Adrenal gland (tissue), 12 donors: ENCODE measurements around the gene SCOC. TPM values are rescaled to one million over a fixed set of nuclear protein-coding genes. Genes with fewer than 3 reads are reported as not detected.

Source experiments
- DNase-seq, 7 donors: peaks; one replicate each; pipeline ENCODE4 v3.0.0-alpha.2; 2019 to 2020
- H3K27ac ChIP-seq, 5 donors: fragments of 200-600 bp; sonication (generic) in 4 of 5; 1 replicate in 3 of 5; 2 replicates in 2 of 5; pipeline versions ENCODE4 v1.5.1 to v1.8.0; 2016 to 2020; ENCODE audit warnings: mild to moderate bottlenecking in 1 of 5
- H3K27me3 ChIP-seq: fragments of 200-600 bp; 2 replicates; pipeline ENCODE4 v1.8.0; 2021
- H3K36me3 ChIP-seq, 2 donors: fragments of 200-600 bp; replicated peaks in 1 of 2; 1 replicate in 1 of 2; 2 replicates in 1 of 2; pipeline versions ENCODE4 v1.5.1 to v1.8.0; 2018 to 2022
- H3K4me1 ChIP-seq, 2 donors: fragments of 200-600 bp; replicated peaks in 1 of 2; 1 replicate in 1 of 2; 2 replicates in 1 of 2; pipeline versions ENCODE4 v1.5.1 to v1.8.0; 2018 to 2021
- H3K4me3 ChIP-seq, 4 donors: fragments of 200-600 bp; sonication (generic) in 3 of 4; one replicate each; pipeline ENCODE4 v1.5.1; 2016 to 2018
- H3K9me3 ChIP-seq, 3 donors: fragments of 200-600 bp; sonication (generic) in 1 of 3; replicated peaks in 1 of 3; 1 replicate in 2 of 3; 2 replicates in 1 of 3; pipeline versions ENCODE4 v1.5.1 to v1.8.0; 2016 to 2021
- POLR2A ChIP-seq, 2 donors: fragments of 450-650 bp; IDR thresholded peaks; one replicate each; pipeline ENCODE4 v1.6.1; 2017; ENCODE audit warnings: antibody characterized with exemption in 2 of 2, mild to moderate bottlenecking in 2 of 2, moderate library complexity in 1 of 2
- WGBS, 4 donors: extraction: QIAGEN DNeasy Blood & Tissue Kit in 2 of 4; methylation state at CpG; one replicate each; pipeline versions ENCODE4 v1.1.5 to v1.1.7; 2013 to 2017; 5-methylcytosine and 5-hydroxymethylcytosine counted together
- intact Hi-C, 2 donors: fragments of 100-400 bp; cut with DNase I; formaldehyde crosslinking; loops; one replicate each; pipeline versions ENCODE4 v1.14.1 to v1.15.0; 2022 to 2023
- polyA plus RNA-seq, 3 donors: library from polyadenylated mRNA; stranded (reverse); fragments of 200-250 nt in 2 of 3; fragments of 350-450 nt in 1 of 3; fragmentation: Illumina TruSeq in 1 of 3; extraction: RNeasy Lipid Tissue Mini Kit (QIAGEN cat#74804) in 1 of 3; gene quantifications; one replicate each; pipeline ENCODE4 v1.2.3, GENCODE V29; 2013 to 2014
- total RNA-seq, 9 donors: library from RNA; depleted of rRNA in 4 of 9; stranded (reverse); fragments of >200 nt in 4 of 9; fragments of 120-200 nt in 1 of 9; fragmentation: NEBNext Ultra II Directional in 1 of 9; extraction: Animal tissue kit (Norgen Biotek cat#: 25700) in 1 of 9; gene quantifications; one replicate each; pipeline versions ENCODE4 v1.1.0 to v1.2.4, GENCODE V29; 2013 to 2023
- TF ChIP-seq, protein P1 (sequence below), 6 experiments: fragments of 450-650 bp in 4 of 6; fragments of 200-600 bp in 2 of 6; sonication (generic) in 1 of 6; IDR thresholded peaks; 1 replicate in 5 of 6; 2 replicates in 1 of 6; pipeline versions ENCODE4 v1.5.1 to v1.8.0; 2016 to 2021; ENCODE audit warnings: antibody characterized with exemption in 6 of 6, mild to moderate bottlenecking in 2 of 6, moderate library complexity in 1 of 6
- donor health status: healthy with polysubstance abuse.
- donor health status: Bipolar disorder and iron deficiency.
- donor health status: DM: yes; HTN: yes; CAD: no.
- donor health status: DM: no; HTN: no; CAD: no.
- donor health status: DM: no; HTN: no; CAD: no.
- donor health status: DM: yes; HTN: yes; CAD: no.

The SCOC gene
- total and polyA plus RNA-seq, 12 donors = 28.5 to 101 (median 46.1) TPM

DNA sequence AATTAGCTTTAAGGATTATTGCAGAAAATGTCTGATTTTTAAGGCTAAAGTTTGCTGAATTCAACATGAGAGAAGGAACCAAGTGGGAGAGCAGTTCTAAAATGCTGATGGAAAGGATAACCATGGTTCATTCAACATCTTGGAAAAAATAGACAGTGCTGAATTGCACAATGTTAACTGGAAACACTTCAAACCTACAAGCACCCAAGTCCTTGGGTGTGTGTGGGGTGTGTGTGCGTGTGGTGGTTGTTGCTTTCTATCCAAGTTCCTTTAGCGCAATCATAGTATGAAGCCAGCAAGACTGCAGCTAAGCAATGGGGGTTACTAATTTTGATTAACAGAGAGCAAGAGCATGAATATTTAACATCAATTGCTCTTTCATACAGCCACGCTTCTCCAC lies 29.3 kb upstream of the SCOC start:
- DNase-seq = no peak
- Histone ChIP-seq H3K27ac (no peak overlapping the region), H3K4me1 (no peaks in the 10 kb centered on the region), H3K27me3 (no peaks in the 10 kb centered on the region), H3K36me3 (no peaks in the 10 kb centered on the region), H3K9me3 (no peaks in the 10 kb centered on the region), H3K4me3 (no peak overlapping the region)
- TF ChIP-seq, protein P1, sequence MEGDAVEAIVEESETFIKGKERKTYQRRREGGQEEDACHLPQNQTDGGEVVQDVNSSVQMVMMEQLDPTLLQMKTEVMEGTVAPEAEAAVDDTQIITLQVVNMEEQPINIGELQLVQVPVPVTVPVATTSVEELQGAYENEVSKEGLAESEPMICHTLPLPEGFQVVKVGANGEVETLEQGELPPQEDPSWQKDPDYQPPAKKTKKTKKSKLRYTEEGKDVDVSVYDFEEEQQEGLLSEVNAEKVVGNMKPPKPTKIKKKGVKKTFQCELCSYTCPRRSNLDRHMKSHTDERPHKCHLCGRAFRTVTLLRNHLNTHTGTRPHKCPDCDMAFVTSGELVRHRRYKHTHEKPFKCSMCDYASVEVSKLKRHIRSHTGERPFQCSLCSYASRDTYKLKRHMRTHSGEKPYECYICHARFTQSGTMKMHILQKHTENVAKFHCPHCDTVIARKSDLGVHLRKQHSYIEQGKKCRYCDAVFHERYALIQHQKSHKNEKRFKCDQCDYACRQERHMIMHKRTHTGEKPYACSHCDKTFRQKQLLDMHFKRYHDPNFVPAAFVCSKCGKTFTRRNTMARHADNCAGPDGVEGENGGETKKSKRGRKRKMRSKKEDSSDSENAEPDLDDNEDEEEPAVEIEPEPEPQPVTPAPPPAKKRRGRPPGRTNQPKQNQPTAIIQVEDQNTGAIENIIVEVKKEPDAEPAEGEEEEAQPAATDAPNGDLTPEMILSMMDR (IDR thresholded peaks at IDR 0.05) = no peak
- no peak for TF ChIP-seq POLR2A (IDR thresholded peaks at IDR 0.05)
- intact Hi-C loops = no loop called here
- 75 to 83% (median 78%) methylated on average over 3 of the region's 3 CpGs for WGBS, 4 donors

DNA sequence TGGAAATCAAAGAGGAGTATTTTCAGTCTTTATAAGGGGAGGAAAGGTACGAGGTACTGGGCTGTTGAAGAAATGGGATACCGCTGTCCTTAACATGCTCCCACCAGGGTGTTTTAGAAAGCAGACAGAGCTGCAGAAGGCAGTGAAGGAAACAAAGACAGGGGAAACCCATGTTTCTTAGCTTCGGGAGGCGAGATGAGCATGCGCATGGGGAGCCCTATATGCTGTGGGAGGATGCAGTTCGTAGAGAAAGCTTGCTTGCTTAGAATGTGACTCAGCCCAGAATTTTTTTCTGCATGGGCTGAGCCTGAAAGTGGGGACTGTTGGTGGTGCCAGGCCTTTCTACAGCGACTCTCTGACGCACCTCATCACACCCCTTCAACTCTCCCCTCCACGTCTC lies 28.8 kb upstream of the SCOC start:
- H3K36me3 ChIP-seq = no peaks in the 10 kb centered on the region
- no peak for DNase-seq
- no peaks in the 10 kb centered on the region for H3K4me1 ChIP-seq
- H3K27ac ChIP-seq = no peak overlapping the region
- no peaks in the 10 kb centered on the region for H3K27me3 ChIP-seq
- no peaks in the 10 kb centered on the region for H3K9me3 ChIP-seq
- H3K4me3 ChIP-seq = no peak overlapping the region
- WGBS, 4 donors = 85 to 93% (median 87%) methylated on average over 9 of the region's 9 CpGs
- TF ChIP-seq, protein P1 (IDR thresholded peaks at IDR 0.05) = no peak
- no peak for TF ChIP-seq POLR2A (IDR thresholded peaks at IDR 0.05)
- intact Hi-C loops = no loop called here

DNA sequence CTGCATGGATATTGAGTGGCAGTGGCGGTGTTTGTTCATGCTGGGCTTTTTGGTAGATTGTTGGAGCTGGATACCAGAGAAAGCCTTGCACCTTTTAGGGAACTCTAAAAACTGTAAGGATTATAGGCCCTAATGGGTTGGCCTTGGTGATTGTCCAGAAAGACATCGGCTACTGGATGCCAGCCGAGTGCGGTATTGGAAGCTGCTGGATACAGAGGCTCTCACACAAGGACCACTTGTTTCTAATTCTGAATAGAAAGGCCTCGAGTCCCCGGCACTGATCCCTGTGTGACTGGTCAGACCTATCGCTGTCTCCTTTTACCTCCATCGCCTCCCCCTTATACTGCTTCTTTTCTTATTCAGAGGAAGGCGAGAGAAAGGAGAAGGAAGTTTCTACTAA lies 27.3 kb upstream of the SCOC start:
- Histone ChIP-seq H3K9me3 (no peaks in the 10 kb centered on the region), H3K4me1 (no peaks in the 10 kb centered on the region), H3K36me3 (no peaks in the 10 kb centered on the region), H3K27ac (no peak overlapping the region), H3K27me3 (no peaks in the 10 kb centered on the region), H3K4me3 (no peak overlapping the region)
- intact Hi-C loops = no loop called here
- 91 to 93% (median 91%) methylated on average over 9 of the region's 9 CpGs for WGBS, 4 donors
- TF ChIP-seq, protein P1 (IDR thresholded peaks at IDR 0.05) = no peak
- no peak for TF ChIP-seq POLR2A (IDR thresholded peaks at IDR 0.05)
- DNase-seq = no peak

DNA sequence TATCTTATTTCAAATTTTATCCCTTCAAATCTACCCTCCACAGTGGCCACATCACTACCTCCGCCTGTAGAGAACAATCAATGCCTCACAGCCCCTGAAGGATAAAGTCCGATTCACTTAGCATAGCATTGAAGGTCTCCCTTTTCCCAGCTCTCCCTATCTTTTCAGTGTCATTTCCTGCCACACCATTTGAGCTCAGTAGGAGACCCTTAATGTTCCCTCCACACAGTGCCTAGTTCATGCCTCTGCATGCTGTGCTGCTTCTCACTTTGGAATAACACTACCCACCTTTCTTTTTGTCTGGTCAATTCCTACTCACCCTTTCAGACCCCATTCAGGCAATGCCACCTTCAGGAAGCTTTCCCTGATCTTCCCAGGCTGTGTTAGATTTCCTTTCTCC lies 23.6 kb upstream of the SCOC start:
- TF ChIP-seq, protein P1 (IDR thresholded peaks at IDR 0.05) = no peak
- TF ChIP-seq POLR2A (IDR thresholded peaks at IDR 0.05) = no peak
- no peak overlapping the region for H3K4me3 ChIP-seq
- WGBS, 4 donors = 83 to 94% (median 87%) methylated on average over 2 of the region's 2 CpGs
- H3K27me3 ChIP-seq = no peaks in the 10 kb centered on the region
- H3K9me3 ChIP-seq = no peaks in the 10 kb centered on the region
- intact Hi-C loops = loop anchor here in 1 of 2 donors (10.0 kb wide), 1 partner anchor 505 kb away; no protein-coding TSS in a partner anchor
- H3K36me3 ChIP-seq = no peaks in the 10 kb centered on the region
- no peak overlapping the region for H3K27ac ChIP-seq
- DNase-seq = no peak
- no peaks in the 10 kb centered on the region for H3K4me1 ChIP-seq
